ENCODE data around the gene CPB2.

GRCh38 chr13:46122304-46122703 is 17.5 kb upstream of the CPB2 start:
- TF ChIP-seq POLR2A (IDR thresholded peaks at IDR 0.05), result no peak
- TF ChIP-seq, protein P1, sequence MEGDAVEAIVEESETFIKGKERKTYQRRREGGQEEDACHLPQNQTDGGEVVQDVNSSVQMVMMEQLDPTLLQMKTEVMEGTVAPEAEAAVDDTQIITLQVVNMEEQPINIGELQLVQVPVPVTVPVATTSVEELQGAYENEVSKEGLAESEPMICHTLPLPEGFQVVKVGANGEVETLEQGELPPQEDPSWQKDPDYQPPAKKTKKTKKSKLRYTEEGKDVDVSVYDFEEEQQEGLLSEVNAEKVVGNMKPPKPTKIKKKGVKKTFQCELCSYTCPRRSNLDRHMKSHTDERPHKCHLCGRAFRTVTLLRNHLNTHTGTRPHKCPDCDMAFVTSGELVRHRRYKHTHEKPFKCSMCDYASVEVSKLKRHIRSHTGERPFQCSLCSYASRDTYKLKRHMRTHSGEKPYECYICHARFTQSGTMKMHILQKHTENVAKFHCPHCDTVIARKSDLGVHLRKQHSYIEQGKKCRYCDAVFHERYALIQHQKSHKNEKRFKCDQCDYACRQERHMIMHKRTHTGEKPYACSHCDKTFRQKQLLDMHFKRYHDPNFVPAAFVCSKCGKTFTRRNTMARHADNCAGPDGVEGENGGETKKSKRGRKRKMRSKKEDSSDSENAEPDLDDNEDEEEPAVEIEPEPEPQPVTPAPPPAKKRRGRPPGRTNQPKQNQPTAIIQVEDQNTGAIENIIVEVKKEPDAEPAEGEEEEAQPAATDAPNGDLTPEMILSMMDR (IDR thresholded peaks at IDR 0.05), result no peak

Data from lower leg skin (tissue), 3 donors.